ENCODE results near the gene FXYD5.

GRCh38 chr19:35216016-35216832 is 61.7 kb downstream of the FXYD5 start:
- TF ChIP-seq EP300 (IDR thresholded peaks at IDR 0.05), result no peak
- TF ChIP-seq HMGXB4 (CRISPR knock-in tag; IDR thresholded peaks at IDR 0.05; ENCODE audit: borderline replicate concordance), result no peak
- no peak for TF ChIP-seq CTCF (IDR thresholded peaks at IDR 0.05)
- TF ChIP-seq ELK1 (IDR thresholded peaks at IDR 0.05; ENCODE audit: low read depth, low read length), result no peak
- TF ChIP-seq BCL3 (IDR thresholded peaks at IDR 0.05), result no peak
- TF ChIP-seq POLR2A (IDR thresholded peaks at IDR 0.05; ENCODE audit: low read length), result no peak
- TF ChIP-seq RARB (CRISPR knock-in tag; IDR thresholded peaks at IDR 0.05), result no peak
- TF ChIP-seq, protein P1, sequence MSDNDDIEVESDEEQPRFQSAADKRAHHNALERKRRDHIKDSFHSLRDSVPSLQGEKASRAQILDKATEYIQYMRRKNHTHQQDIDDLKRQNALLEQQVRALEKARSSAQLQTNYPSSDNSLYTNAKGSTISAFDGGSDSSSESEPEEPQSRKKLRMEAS (IDR thresholded peaks at IDR 0.05), result no peak
